B cell (primary cell): ENCODE measurements around the gene ZNF761. TPM values are rescaled to one million over a fixed set of nuclear protein-coding genes. Genes with fewer than 3 reads are reported as not detected.
"Not testable (repeated sequence)": the region's sequence is repeated elsewhere in the genome, so short reads cannot be mapped to it uniquely, and the experiment has no call there.

Experiments used
- ATAC-seq: fragments of 200-7000 bp; cut with Tn5 transposase; one replicate; pipeline ENCODE4 v1.10.0; 2021; ENCODE audit warnings: low read depth, mild to moderate bottlenecking, moderate number of reproducible peaks, moderate library complexity
- CTCF ChIA-PET: fragments of 350-600 bp; sonication (Branson Sonifier 250); formaldehyde crosslinking; loops from one replicate; lab custom pipeline; 2021; ENCODE audit warnings: antibody characterized with exemption, inconsistent platforms; lab: Charles Lee
- POLR2A ChIA-PET: fragments of 350-600 bp; sonication (Branson Sonifier 250); formaldehyde crosslinking; loops from one replicate; lab custom pipeline; 2021; ENCODE audit warnings: antibody characterized with exemption; lab: Charles Lee
- DNase-seq: peaks from one replicate; pipeline ENCODE4 v3.0.0; 2013
- H2AFZ ChIP-seq: 2 replicates; pipeline ENCODE4 v1.6.1; 2012; ENCODE audit warnings: mild to moderate bottlenecking, low read depth, low read length; ENCODE audit not compliant: insufficient read depth, poor library complexity, severe bottlenecking
- H3K27ac ChIP-seq, 2 donors: 1 replicate in 1 of 2; 2 replicates in 1 of 2; pipeline ENCODE4 v1.5.1; 2012 to 2013; ENCODE audit warnings: low read length in 2 of 2, mild to moderate bottlenecking in 2 of 2, moderate library complexity in 1 of 2
- H3K27me3 ChIP-seq, 4 experiments: fragments of 200-600 bp in 1 of 4; sonication (generic) in 1 of 4; replicated peaks in 1 of 4; 1 replicate in 2 of 4; 2 replicates in 2 of 4; pipeline versions ENCODE4 v1.6.1 to v1.7.0; 2013 to 2016; ENCODE audit warnings: low read length in 3 of 4, mild to moderate bottlenecking in 2 of 4, mixed read lengths in 1 of 4, moderate library complexity in 1 of 4; ENCODE audit not compliant: insufficient read depth in 4 of 4, control insufficient read depth in 3 of 4; ENCODE audit errors: control extremely low read depth in 1 of 4
- H3K36me3 ChIP-seq, 2 experiments: replicated peaks in 1 of 2; 1 replicate in 1 of 2; 2 replicates in 1 of 2; pipeline versions ENCODE4 v1.6.1 to v1.7.1; 2013; ENCODE audit warnings: low read length in 1 of 2; ENCODE audit not compliant: insufficient read depth in 2 of 2, control insufficient read depth in 1 of 2; ENCODE audit errors: control extremely low read depth in 1 of 2, extremely low read depth in 1 of 2
- H3K4me1 ChIP-seq, 2 donors: fragments of 200-600 bp in 1 of 2; sonication (generic) in 1 of 2; 1 replicate in 1 of 2; 2 replicates in 1 of 2; pipeline versions ENCODE4 v1.5.1 to v1.6.1; 2013 to 2017; ENCODE audit warnings: low read length in 2 of 2; ENCODE audit not compliant: control insufficient read depth in 2 of 2, insufficient read depth in 2 of 2
- H3K4me2 ChIP-seq: replicated peaks from 2 replicates; pipeline ENCODE3; 2012; ENCODE audit warnings: mild to moderate bottlenecking, low read depth, low read length; ENCODE audit not compliant: poor library complexity, severe bottlenecking
- H3K4me3 ChIP-seq, 5 experiments: fragments of 200-600 bp in 1 of 5; sonication (generic) in 1 of 5; 1 replicate in 3 of 5; 2 replicates in 2 of 5; pipeline versions ENCODE4 v1.5.1 to v1.7.0; 2011 to 2016; ENCODE audit warnings: low read length in 4 of 5, mild to moderate bottlenecking in 4 of 5, low read depth in 2 of 5, control low read depth in 1 of 5, moderate library complexity in 1 of 5; ENCODE audit not compliant: insufficient read depth in 1 of 5; ENCODE audit errors: control extremely low read depth in 1 of 5, extremely low read depth in 1 of 5
- H3K79me2 ChIP-seq: fragments of 200-600 bp; sonication (generic); one replicate; pipeline ENCODE4 v1.6.0; 2016; ENCODE audit warnings: low read length; ENCODE audit not compliant: control insufficient read depth, insufficient read depth
- H3K9ac ChIP-seq: fragments of 200-600 bp; sonication (generic); 2 replicates; pipeline ENCODE4 v1.6.1; 2017; ENCODE audit warnings: mild to moderate bottlenecking, low read length, moderate library complexity
- H3K9me3 ChIP-seq, 3 donors: one replicate each; pipeline versions ENCODE4 v1.6.1 to v1.7.1; 2013; ENCODE audit warnings: low read length in 2 of 3; ENCODE audit not compliant: control insufficient read depth in 2 of 3, insufficient read depth in 1 of 3; ENCODE audit errors: control extremely low read depth in 1 of 3
- H4K20me1 ChIP-seq: 2 replicates; pipeline ENCODE4 v1.6.0; 2012; ENCODE audit warnings: mild to moderate bottlenecking, low read length; ENCODE audit not compliant: insufficient read depth, control insufficient read depth, poor library complexity, severe bottlenecking
- H3K27ac Mint-ChIP-seq: one replicate; pipeline ENCODE4 v1.8.0; 2021; ENCODE audit warnings: mixed read lengths
- H3K27me3 Mint-ChIP-seq: one replicate; pipeline ENCODE4 v1.8.0; 2021; ENCODE audit warnings: mixed read lengths
- H3K4me1 Mint-ChIP-seq: one replicate; pipeline ENCODE4 v1.8.0; 2021; ENCODE audit warnings: mixed read lengths
- H3K4me3 Mint-ChIP-seq: one replicate; pipeline ENCODE4 v1.8.0; 2021; ENCODE audit warnings: mixed read lengths
- H3K9me3 Mint-ChIP-seq: one replicate; pipeline ENCODE4 v1.8.0; 2022; ENCODE audit warnings: mixed read lengths; ENCODE audit not compliant: insufficient read depth
- EZH2 ChIP-seq: IDR thresholded peaks from 2 replicates; pipeline ENCODE4 v1.6.1; 2012; ENCODE audit warnings: borderline replicate concordance, low read depth, mild to moderate bottlenecking, moderate library complexity, low read length; ENCODE audit not compliant: insufficient read depth, poor library complexity, severe bottlenecking
- WGBS: methylation state at CpG from one replicate; pipeline ENCODE4 v1.1.5; 2013; ENCODE audit warnings: missing lambda C conversion rate; ENCODE audit not compliant: insufficient coverage; 5-methylcytosine and 5-hydroxymethylcytosine counted together
- intact Hi-C: fragments of 100-400 bp; cut with micrococcal nuclease; formaldehyde crosslinking; loops from one replicate; pipeline ENCODE4 v1.10.0; 2022
- polyA plus RNA-seq: library from polyadenylated mRNA; depleted of rRNA; stranded (reverse); fragments of >200 nt; gene quantifications from 2 replicates; pipeline ENCODE4 v1.2.3, GENCODE V29; 2012
- total RNA-seq, 2 donors: library from RNA; stranded (reverse); fragments of 120-200 nt in 1 of 2; gene quantifications; 1 replicate in 1 of 2; 2 replicates in 1 of 2; pipeline versions ENCODE4 v1.2.3 to v1.2.4, GENCODE V29; 2013 to 2022
- TF ChIP-seq, protein P1 (sequence below): fragments of 200-600 bp; IDR thresholded peaks from one replicate; pipeline ENCODE4 v1.8.0; 2022; ENCODE audit warnings: antibody characterized with exemption, mild to moderate bottlenecking

The ZNF761 gene
- total and polyA plus RNA-seq, 2 donors (not counting 1 experiment from before 2014, with no cell fraction given): 12.1 to 14.9 TPM

DNA sequence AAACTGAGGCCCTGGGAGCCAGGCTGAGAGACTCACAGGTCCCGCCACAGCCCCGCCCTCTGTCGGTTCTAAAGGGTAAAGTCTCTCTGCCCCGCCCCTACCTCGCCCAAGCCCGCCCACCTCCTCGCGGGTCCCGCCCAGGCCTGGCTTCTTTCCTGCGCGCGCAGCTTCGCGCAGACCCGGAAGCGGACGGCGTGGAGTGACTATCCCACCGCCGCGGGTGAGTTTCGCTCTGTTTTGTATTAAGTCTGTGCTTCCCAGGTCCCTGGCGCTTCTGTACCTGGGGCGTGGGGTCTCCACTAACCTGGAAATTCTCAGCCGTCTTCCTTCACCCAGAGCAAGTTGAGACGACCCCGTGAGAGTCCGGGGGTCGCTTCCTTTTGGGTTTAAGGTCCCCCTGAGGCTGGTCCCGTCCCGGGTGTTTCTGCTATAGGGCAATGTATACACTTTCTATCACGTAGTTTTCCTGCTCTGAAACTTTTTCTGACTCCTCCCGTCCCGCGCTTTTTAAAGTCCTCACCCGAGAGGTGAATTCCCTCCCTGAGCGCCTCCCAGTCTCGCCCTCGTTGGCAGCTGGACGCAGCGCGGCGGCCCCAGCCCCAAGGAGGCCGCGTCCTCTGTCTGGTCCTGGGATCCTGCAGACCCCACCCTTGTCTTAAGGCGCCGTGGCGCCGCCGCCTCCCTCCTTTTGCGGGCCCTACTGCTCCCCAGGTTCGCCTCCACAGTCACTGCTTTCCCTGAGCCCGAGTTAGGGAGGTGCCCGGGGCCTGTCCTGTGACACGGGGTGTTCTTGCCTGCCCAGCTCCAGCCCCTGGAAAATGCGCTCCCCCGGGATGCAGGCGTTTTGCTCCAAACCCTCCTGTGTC is 36.6 kb upstream of the ZNF761 start, which contains the start of gene ZNF765:
Gene ZNF765 (plus strand): TSS at position 176 of the 866 bp plus-strand sequence. CDS start 2,867 bp downstream, outside the sequence.
- Mint-ChIP-seq H3K27ac (peak within 1 kb of the TSS; percentile 69), H3K4me1 (peaks cover 30% of the 10 kb centered on the region), H3K27me3 (no peaks in the 10 kb centered on the region), H3K9me3 (peaks cover 3% of the 10 kb centered on the region), H3K4me3 (peak within 1 kb of the TSS; percentile 86)
- Histone ChIP-seq H3K9me3 (peaks cover 2 to 46% (median 5%) of the 10 kb centered on the region in 3 donors), H3K36me3 (peaks cover 4 to 22% of the 10 kb centered on the region in 2 experiments), H3K4me3 (peak within 1 kb of the TSS; percentile 65 to 85 (median 78)), H3K79me2 (peaks cover 25% of the 10 kb centered on the region), H4K20me1 (no peaks in the 10 kb centered on the region), H3K27me3 (no peaks in the 10 kb centered on the region), H3K4me1 (peaks cover 11 to 16% of the 10 kb centered on the region in 2 donors), H3K9ac (peak within 1 kb of the TSS; percentile 77), H3K27ac (peak within 1 kb of the TSS; percentile 34 to 85), H3K4me2 (peak within 1 kb of the TSS; percentile 89), H2AFZ (peak within 1 kb of the TSS; percentile 97)
- DNase-seq (peak; percentile 96), ATAC-seq (peak; percentile 100)
- ChIA-PET CTCF (interaction anchor here (0.6 to 1.8 kb wide), 2 partner anchors 33 to 200 kb away, joined by 3 to 6 read pairs; no protein-coding TSS in a partner anchor), POLR2A (interaction anchor here (0.6 to 1.3 kb wide), 3 partner anchors 29 to 552 kb away, joined by 3 to 4 read pairs (median 3); partner anchors contain the start of gene ZNF761)
- TF ChIP-seq, protein P1, sequence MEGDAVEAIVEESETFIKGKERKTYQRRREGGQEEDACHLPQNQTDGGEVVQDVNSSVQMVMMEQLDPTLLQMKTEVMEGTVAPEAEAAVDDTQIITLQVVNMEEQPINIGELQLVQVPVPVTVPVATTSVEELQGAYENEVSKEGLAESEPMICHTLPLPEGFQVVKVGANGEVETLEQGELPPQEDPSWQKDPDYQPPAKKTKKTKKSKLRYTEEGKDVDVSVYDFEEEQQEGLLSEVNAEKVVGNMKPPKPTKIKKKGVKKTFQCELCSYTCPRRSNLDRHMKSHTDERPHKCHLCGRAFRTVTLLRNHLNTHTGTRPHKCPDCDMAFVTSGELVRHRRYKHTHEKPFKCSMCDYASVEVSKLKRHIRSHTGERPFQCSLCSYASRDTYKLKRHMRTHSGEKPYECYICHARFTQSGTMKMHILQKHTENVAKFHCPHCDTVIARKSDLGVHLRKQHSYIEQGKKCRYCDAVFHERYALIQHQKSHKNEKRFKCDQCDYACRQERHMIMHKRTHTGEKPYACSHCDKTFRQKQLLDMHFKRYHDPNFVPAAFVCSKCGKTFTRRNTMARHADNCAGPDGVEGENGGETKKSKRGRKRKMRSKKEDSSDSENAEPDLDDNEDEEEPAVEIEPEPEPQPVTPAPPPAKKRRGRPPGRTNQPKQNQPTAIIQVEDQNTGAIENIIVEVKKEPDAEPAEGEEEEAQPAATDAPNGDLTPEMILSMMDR: peak; percentile 64
- TF ChIP-seq EZH2: no peak
- intact Hi-C loops: loop anchor here (1.0 to 2.0 kb wide), 7 partner anchors 30 to 292 kb away; partner anchors contain the start of genes ZNF160, ZNF525, ZNF761 and ZNF813
- under 1% methylated on average over 58 of the region's 58 CpGs for WGBS

DNA sequence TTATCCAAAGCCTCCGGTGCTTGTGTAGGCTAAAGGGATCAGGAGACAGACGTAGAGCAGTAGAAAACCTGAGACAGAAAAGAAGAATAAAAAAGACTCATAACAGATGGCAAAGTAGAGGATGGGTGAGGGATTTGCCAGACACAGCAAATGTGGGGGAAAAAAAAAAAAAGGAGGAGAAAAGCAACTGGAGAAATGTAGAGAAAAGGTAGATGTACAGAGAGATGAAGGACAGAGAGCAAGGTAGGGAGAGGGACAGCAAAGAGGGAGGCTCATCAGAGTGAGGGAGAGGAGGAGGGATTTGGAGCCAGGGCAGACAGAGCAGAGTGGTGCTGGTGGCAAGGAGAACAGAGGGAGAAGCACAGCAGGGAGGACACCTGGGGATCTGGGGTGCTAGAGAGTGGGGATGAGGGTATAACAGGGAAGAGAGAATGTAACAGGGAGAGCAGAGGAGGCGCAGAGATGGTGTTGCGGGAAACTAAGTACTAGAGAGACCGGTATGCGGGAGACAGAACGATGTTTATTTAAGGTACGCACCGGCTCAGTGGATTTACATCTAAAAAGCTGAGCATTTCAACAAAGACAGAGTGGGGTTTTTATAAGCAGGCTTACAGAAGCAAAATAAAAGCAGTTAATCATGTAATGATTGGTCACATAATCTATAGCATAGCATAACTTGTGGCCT is 35.8 kb upstream of the ZNF761 start:
- intact Hi-C loops: loop anchor here (1.0 to 2.0 kb wide), 7 partner anchors 31 to 293 kb away; partner anchors contain the start of genes ZNF160, ZNF525, ZNF761 and ZNF813
- ChIA-PET CTCF (interaction anchor here (0.5 to 1.8 kb wide), 4 partner anchors 32 to 805 kb away, joined by 3 to 6 read pairs (median 3); no protein-coding TSS in a partner anchor), POLR2A (interaction anchor here (0.6 to 1.3 kb wide), 2 partner anchors 35 to 688 kb away, joined by 4 read pairs; partner anchors contain the start of gene ZNF761)
- Histone ChIP-seq H3K4me2 (peak overlapping the region; percentile 89), H3K4me3 (peak overlapping the region; percentile 65 to 85 (median 78)), H3K27ac (peak overlapping the region in 1 of 2 donors; percentile 85), H2AFZ (peak overlapping the region; percentile 97), H3K36me3 (peaks cover 6 to 28% of the 10 kb centered on the region in 2 experiments), H3K9ac (peak overlapping the region; percentile 77), H3K9me3 (peaks cover 0 to 42% (median 2%) of the 10 kb centered on the region in 3 donors), H3K79me2 (peaks cover 29% of the 10 kb centered on the region), H3K4me1 (peaks cover 11 to 16% of the 10 kb centered on the region in 2 donors)
- DNase-seq: peak; percentile 15
- H4K20me1 ChIP-seq, H3K27me3 Mint-ChIP-seq, H3K9me3 Mint-ChIP-seq, ATAC-seq, H3K27me3 ChIP-seq: not testable (repeated sequence)
- WGBS: 39% methylated on average over 9 of the region's 9 CpGs
- H3K4me3 Mint-ChIP-seq: peak overlapping the region; percentile 86
- peak overlapping the region; percentile 69 for H3K27ac Mint-ChIP-seq
- H3K4me1 Mint-ChIP-seq: peaks cover 27% of the 10 kb centered on the region
